Right forelimb (tissue), 1 donor: ENCODE measurements around the gene FBXL7.

ENCODE experiments used
- DNase-seq: peaks from one replicate; pipeline ENCODE4 v3.0.0-alpha.2; 2018

FBXL7 gene

DNA sequence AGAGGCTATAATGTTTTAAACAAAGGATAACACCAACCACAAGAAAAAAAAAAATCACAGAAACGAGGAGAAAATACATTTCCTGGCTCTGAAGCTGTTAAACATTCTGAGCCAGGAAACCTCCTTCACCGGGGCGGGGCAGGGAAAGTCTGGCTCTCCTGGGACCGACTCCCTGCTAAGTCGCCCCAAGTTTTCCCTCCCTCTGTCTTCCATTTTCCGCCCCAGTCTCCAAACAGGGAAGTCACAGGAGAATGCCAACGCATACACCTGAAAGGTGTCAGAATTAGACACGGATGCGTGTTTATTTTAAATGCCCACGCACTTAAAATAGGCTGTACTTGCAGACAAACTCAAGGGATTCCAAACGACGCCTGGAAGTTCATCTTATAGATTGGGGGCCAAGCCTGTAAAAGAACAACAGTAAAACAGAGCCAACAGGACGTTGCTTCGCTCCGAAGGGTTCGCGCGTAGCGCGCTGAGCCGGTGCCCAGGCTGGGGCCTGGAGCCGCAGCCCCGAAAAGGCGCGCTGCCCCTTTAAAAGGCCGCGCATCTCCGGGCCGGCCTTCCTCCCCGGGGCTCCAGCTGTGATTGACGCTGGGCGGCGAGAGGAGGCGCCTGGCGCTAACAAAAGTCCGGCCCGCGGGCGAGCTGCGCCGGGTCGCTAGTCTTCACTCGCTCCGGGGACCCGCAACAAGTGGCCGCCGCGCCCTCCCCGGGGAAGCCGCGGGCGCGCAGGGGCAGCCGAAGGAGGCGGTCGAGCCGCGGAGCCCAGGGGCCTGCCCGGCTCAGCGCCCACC lies at the start of gene FBXL7:
FBXL7 (plus strand) TSS at position 653 of the 797 bp plus-strand sequence.
- DNase-seq: peak; percentile 92

- no peak for DNase-seq
These were observed 49.5 kb upstream of the FBXL7 start for GRCh38 chr5:15450473-15450872.

DNA sequence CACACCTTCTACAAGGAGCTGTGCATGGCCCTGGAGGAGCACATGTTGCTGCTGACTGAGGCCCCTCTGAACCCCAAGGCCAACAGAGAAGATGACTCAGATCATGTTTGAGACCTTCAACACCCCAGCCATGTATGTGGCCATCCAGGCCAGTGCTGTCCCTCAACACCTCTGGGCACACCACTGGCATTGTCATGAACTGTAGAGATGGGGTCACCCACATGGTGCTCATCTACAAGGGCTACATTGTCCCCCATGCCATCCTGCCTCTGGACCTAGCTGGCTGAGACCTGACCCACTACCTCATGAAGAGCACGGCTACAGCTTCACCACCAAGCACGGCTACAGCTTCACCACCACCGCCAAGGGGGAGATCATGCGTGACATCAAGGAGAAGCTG lies 49.0 kb upstream of the FBXL7 start:
- no peak for DNase-seq

- DNase-seq: no peak
These were observed 48.0 kb upstream of the FBXL7 start for GRCh38 chr5:15452030-15452429.

DNA sequence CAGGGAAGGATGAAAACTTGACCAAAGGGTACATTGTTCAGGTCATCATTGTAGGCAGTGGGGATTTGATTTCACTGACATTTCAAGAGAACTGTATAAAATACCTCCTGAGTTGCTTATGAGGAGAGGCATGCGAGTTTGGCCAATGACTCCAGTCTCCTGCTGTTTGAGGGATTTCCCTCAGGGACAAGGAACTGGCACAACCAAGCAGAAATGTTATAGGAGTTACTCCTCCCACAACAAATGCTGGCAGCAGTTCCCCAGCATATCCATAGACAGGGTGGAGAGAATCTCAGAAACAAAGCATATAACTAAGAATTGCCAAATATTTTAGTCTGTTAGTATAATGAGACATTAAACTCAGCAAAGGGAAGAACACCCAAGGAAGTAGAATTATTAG lies 47.2 kb upstream of the FBXL7 start:
- no peak for DNase-seq

GRCh38 chr5:15459200-15459599 lies 40.8 kb upstream of the FBXL7 start:
- DNase-seq: no peak

- no peak for DNase-seq
These were observed 36.6 kb upstream of the FBXL7 start for GRCh38 chr5:15463231-15463980.

DNA sequence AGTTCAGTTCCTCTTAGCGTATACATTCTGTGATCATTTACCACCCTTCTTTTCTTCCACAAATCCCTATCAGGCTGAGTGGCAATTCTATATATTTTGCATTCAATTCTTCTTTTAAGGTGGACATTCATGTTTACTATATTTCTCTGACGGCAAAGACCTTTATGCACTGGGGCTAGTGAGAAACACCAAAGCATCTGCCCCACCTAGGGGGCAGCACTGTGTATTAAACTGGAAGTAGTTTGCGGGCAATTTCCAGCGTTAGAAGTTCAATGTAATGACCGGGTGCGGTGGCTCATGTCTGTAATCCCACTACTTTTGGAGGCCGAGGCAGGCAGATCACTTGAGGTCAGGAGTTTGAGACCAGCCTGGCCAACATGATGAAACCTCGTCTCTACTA lies 27.9 kb upstream of the FBXL7 start:
- no peak for DNase-seq

DNA sequence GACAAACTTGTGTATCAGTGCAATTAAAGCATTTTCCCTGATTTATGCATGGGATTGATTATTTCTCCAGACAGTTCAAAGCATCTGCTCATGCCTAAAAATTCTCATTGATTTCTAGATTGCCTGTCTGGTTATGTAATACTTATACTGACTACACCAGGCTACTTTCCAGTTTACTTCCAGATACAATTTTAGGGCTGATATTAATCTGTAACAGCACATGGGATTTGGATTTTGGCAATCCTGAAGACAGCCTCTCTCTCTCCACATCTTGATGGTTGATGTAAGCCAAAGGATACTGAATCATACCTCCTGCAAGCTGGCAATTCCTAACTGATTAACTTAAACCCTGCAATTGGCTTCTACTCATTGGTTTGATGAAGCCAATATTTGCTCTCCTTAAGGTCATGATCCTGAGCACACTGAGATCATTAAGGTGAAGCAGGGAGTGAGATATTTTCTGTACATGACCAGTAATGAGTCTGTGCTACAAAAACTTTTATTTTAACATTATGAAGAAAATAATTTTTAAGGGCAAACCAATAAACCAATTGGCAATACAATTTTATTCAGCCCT lies 25.7 kb upstream of the FBXL7 start:
- DNase-seq: no peak

GRCh38 chr5:15475367-15475766 lies 24.6 kb upstream of the FBXL7 start:
- DNase-seq: no peak

- DNase-seq: no peak
These were observed 23.0 kb upstream of the FBXL7 start for GRCh38 chr5:15476977-15477376.

DNA sequence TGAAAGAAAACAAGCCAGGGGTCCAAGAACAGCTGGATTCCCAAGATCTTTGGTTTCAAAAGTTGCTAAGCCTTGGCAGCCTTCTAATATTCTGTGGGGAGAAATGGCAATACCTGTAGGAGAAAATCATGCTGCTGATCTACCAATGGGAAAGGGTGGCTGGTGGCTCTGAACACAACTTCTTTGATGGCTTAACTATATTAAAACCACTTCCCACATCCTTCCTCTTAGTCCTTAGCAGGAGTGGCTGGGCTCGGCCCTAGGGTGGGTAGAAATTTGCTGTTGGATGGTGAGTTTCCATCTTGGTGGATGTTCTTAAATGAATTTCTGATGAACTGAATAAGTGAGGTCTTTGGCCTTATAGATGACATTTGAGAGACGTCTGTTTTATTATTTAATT lies 19.5 kb upstream of the FBXL7 start:
- no peak for DNase-seq

DNA sequence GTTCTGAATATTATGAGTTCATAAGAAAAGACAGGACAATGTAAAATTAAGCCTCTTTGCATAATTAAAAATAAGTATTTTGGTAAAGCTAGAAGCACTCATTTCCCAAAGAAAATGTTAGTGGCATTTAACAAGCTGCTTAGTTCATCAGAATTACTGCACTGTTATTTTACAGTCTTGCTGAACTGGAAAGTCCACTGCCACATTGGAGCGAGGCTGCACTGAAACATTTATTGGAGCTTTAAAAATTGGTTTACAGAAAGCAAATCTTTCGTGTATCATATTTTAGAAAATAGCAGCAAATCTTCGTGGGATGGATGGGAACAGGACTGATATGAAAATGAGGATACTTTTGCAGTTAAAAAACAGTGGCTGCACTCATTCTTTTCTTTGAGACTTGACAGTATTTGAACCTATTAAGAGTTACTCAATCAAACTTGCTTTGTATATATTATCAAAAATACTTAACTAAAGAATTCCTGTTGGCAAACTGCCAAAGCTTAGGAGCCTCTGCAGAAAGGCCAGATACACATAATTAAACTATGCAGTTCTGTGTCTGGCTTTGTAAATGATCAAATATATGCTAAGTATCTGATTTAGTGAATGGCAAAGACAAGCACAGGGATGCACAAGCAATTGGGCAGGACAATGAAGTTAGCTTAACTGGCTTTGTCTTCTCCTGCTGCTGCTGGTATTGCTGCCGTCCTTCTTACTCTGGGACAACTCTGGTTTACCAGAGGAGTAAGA lies 16.5 kb upstream of the FBXL7 start:
- no peak for DNase-seq

GRCh38 chr5:15487228-15487627 lies 12.8 kb upstream of the FBXL7 start:
- no peak for DNase-seq

GRCh38 chr5:15489571-15490235 lies 10.3 kb upstream of the FBXL7 start:
- DNase-seq: no peak

DNA sequence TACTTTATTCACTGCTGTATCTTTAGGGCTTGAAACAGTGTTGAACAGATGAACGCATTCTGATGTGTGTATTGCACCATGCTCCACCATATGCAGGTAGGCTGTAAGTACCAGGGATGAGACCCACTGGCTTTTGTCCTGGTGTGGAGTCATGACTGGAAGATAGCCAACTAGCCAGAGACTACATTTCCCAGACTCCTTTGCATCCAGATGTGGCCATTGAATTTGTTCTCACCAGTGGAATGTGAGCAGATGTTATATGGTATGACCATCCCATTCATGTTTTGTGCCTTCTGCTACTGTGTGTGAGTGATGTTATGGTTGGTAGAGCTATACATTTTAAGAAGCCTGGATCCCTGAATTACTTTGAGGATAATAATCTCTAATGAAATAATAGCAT lies 7.4 kb upstream of the FBXL7 start:
- no peak for DNase-seq

- no peak for DNase-seq
These were observed 6.5 kb upstream of the FBXL7 start for GRCh38 chr5:15493501-15493900.

DNA sequence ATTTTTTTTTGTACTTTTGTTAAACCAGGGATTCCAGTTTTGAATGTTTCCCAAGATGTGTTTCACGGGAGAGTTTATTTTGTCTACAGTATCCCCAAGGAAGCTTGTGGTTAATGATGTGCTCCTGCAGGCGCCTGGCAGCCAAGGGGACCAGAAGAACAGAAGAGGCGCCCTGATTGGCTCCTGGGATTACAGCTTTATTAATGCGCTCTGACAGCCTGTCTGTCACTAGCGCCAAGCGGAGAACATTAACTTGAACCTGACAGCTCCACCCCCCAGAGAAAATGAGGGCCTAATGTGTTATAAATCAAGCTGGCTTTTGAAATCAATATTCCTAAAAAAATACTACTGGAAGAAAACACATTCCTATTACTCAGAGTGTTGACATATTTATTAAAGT lies 5.0 kb upstream of the FBXL7 start:
- no peak for DNase-seq

GRCh38 chr5:15496886-15497285 lies 3.1 kb upstream of the FBXL7 start:
- no peak for DNase-seq

DNA sequence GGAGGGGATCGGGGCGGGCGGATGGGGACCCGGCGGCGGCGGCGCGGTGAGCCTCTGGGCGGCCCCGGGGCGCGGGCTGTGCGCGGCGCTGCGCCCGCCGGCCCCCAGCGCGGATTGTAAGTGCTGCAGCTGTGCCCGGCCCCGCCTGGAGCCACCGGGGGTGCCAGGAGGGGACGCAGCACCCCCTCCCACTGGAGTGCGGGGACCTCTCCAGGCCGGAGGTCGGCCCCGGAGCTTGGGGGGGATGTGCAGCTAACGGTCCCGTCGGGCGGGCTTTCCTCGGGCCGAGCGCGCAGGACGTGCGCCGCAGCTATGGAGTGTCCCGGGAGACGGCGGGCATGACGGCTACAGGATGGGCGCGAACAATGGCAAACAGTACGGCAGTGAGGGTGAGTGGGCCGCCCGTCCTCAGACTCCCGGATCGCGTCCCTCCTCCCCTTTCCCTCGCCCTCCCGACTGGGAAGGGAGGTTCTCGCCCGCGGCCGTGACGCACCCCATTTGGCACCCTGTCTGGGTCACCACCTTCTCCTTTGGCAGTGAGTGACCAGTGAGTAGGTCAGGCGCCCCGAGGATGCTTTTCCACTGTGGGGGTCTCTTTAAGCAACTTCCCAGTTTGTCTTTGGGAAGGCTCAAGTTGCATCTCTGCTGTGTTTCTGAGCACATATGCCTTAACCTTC lies 483 bp downstream of the FBXL7 start:
- peak; percentile 78 for DNase-seq

GRCh38 chr5:15501091-15501791 lies 1.3 kb downstream of the FBXL7 start:
- peak; percentile 83 for DNase-seq
